Fibroblast of pulmonary artery (primary cell): ENCODE measurements around the gene UBASH3B.

ENCODE experiments used
- DNase-seq: peaks from one replicate; pipeline ENCODE4 v3.0.0-alpha.2; 2010; ENCODE audit warnings: low read depth
- H3K4me3 ChIP-seq: replicated peaks from 2 replicates; pipeline ENCODE4 v1.5.1; 2011; ENCODE audit warnings: low read depth, mild to moderate bottlenecking, control low read depth, low read length, moderate library complexity
- CTCF ChIP-seq: IDR thresholded peaks from 2 replicates; pipeline ENCODE4 v1.5.1; 2011; ENCODE audit warnings: mild to moderate bottlenecking, control low read depth, low read length, inconsistent platforms; ENCODE audit errors: missing control alignments

UBASH3B gene

GRCh38 chr11:122714004-122714403 lies 58.5 kb downstream of the UBASH3B start:
- no peak for DNase-seq
- H3K4me3 ChIP-seq: no peak overlapping the region
- TF ChIP-seq CTCF: no peak

- DNase-seq: no peak
- H3K4me3 ChIP-seq: no peak overlapping the region
- no peak for TF ChIP-seq CTCF
Measured at GRCh38 chr11:122714484-122714883, 59.0 kb downstream of the UBASH3B start.

GRCh38 chr11:122715548-122716440 lies 60.3 kb downstream of the UBASH3B start:
- no peak overlapping the region for H3K4me3 ChIP-seq
- no peak for DNase-seq
- TF ChIP-seq CTCF: no peak

GRCh38 chr11:122717264-122717867 lies 61.8 kb downstream of the UBASH3B start:
- TF ChIP-seq CTCF: no peak
- H3K4me3 ChIP-seq: no peak overlapping the region
- DNase-seq: no peak

GRCh38 chr11:122720107-122720881 lies 64.8 kb downstream of the UBASH3B start:
- peak; percentile 46 for DNase-seq
- no peak for TF ChIP-seq CTCF
- no peak overlapping the region for H3K4me3 ChIP-seq

GRCh38 chr11:122721201-122721963 lies 65.9 kb downstream of the UBASH3B start:
- no peak overlapping the region for H3K4me3 ChIP-seq
- no peak for TF ChIP-seq CTCF
- DNase-seq: peak; percentile 62
